ENCODE measurements around the gene IGSF22. TPM values are rescaled to one million over a fixed set of nuclear protein-coding genes. Genes with fewer than 3 reads are reported as not detected.
A peak's percentile ranks its signal among the peaks of the same experiment; 100 is the strongest.
"Not testable (repeated sequence)": the region's sequence is repeated elsewhere in the genome, so short reads cannot be mapped to it uniquely, and the experiment has no call there.

IGSF22 gene
- total RNA-seq, 2 donors from 2014 or later = not detected

DNA sequence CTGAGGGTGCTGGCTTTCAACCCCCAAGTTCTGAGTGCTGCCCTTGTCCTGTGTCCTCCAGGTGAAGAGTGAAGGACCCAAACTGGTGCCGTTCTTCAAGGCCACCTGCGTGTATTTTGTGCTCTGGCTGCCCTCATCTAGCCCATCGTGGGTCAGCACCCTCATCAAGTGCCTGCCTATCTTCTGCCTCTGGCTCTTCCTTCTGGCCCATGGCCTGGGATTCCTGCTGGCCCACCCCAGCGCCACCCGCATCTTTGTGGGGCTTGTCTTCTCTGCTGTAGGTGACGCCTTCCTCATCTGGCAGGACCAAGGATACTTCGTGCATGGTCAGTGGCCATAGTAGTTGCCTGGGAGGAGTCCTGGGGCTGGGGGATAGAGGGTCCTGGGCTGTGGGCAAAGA is 25.1 kb downstream of the IGSF22 start:
- DNase-seq (ENCODE audit: low spot score) (no peak), ATAC-seq (no peak)
- Mint-ChIP-seq H3K27ac (no peak overlapping the region), H3K4me1 (ENCODE audit: low read depth in 2 of 2) (peaks cover 13 to 25% of the 10 kb centered on the region in 2 donors), H3K36me3 (no peaks in the 10 kb centered on the region), H3K4me3 (no peak overlapping the region), H3K27me3 (peaks cover 13 to 17% of the 10 kb centered on the region in 2 donors), H3K9me3 (no peaks in the 10 kb centered on the region)

DNA sequence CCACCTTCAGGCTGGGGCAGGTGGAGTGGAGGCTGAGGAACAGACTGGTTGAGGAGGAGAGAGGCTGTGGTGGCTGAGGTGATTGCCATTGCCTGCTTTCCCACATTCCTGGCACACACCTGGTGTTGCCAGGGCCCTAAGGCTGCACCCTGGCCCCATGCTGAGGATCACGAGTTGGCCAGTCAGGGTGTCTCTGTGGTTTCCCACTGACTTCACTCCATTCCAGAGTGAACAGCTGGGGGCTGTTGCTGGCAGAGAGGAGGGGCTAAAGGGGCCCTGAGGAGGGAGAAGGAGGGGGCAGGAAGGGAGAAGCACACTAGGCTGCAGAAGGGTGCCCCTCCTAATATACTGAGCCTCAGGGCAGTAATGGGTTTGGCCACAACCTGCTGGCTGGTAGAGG is 25.6 kb downstream of the IGSF22 start:
- Mint-ChIP-seq H3K4me1 (ENCODE audit: low read depth in 2 of 2) (peaks cover 13 to 24% of the 10 kb centered on the region in 2 donors), H3K9me3 (no peaks in the 10 kb centered on the region), H3K27ac (no peak overlapping the region)

DNA sequence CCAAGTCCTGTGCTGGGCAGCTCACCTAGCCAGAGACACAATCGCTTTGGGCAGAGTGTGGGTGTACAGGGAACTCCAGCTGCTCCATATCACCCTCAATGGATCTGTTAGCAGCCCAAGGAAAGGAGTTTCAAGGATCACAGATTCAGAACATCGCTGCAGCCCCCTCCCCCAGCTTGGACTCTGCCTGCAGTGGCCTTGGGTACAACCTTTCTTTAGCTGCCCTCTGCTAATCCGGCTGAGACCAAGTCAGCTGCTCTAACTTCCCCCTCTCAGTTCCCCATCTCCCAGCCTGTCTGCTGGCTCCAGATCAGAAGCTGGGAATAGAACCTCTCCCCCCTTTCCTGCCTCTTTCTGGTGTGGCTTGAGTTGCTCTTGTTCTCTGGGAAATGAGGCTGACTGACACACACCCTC is 26.1 kb downstream of the IGSF22 start:
- DNase-seq (ENCODE audit: low spot score) (no peak), ATAC-seq (no peak)
- Mint-ChIP-seq H3K27ac (peak overlapping the region in 1 of 2 donors; percentile 45), H3K4me3 (peak overlapping the region; percentile 81), H3K36me3 (no peaks in the 10 kb centered on the region), H3K27me3 (peaks cover 8 to 16% of the 10 kb centered on the region in 2 donors), H3K4me1 (ENCODE audit: low read depth in 2 of 2) (peaks cover 13 to 19% of the 10 kb centered on the region in 2 donors), H3K9me3 (no peaks in the 10 kb centered on the region)

More for the DNA sequence above, 25.6 kb downstream of the IGSF22 start:
- no peak for DNase-seq (ENCODE audit: low spot score)
- H3K27me3 Mint-ChIP-seq = peaks cover 12 to 17% of the 10 kb centered on the region in 2 donors
- H3K4me3 Mint-ChIP-seq = peak overlapping the region; percentile 81
- no peaks in the 10 kb centered on the region for H3K36me3 Mint-ChIP-seq
- no peak for ATAC-seq

DNA sequence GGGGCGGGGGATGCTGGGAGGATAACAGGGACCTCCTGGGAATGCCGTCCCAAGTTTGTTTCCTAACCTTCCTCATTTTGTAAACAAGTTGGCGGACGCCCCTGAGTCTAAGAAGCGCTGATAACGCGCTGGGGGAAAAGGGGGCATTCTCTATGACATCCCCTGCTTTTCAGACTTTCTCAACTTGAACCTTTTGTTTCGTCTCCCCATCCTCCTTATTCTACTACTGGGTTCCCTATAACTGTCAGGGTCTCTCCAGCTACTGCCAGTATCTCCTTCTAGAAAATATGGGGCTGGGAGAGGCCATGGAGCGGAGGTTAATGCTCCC is 26.8 kb downstream of the IGSF22 start:
- peaks cover 4 to 10% of the 10 kb centered on the region in 2 donors for H3K27me3 Mint-ChIP-seq
- H3K9me3 Mint-ChIP-seq = no peaks in the 10 kb centered on the region
- H3K4me1 Mint-ChIP-seq (ENCODE audit: low read depth in 2 of 2) = peaks cover 13 to 18% of the 10 kb centered on the region in 2 donors
- peak overlapping the region in 1 of 2 donors; percentile 45 for H3K27ac Mint-ChIP-seq
- peak overlapping the region; percentile 81 for H3K4me3 Mint-ChIP-seq
- DNase-seq (ENCODE audit: low spot score) = no peak
- no peaks in the 10 kb centered on the region for H3K36me3 Mint-ChIP-seq
- no peak for ATAC-seq

DNA sequence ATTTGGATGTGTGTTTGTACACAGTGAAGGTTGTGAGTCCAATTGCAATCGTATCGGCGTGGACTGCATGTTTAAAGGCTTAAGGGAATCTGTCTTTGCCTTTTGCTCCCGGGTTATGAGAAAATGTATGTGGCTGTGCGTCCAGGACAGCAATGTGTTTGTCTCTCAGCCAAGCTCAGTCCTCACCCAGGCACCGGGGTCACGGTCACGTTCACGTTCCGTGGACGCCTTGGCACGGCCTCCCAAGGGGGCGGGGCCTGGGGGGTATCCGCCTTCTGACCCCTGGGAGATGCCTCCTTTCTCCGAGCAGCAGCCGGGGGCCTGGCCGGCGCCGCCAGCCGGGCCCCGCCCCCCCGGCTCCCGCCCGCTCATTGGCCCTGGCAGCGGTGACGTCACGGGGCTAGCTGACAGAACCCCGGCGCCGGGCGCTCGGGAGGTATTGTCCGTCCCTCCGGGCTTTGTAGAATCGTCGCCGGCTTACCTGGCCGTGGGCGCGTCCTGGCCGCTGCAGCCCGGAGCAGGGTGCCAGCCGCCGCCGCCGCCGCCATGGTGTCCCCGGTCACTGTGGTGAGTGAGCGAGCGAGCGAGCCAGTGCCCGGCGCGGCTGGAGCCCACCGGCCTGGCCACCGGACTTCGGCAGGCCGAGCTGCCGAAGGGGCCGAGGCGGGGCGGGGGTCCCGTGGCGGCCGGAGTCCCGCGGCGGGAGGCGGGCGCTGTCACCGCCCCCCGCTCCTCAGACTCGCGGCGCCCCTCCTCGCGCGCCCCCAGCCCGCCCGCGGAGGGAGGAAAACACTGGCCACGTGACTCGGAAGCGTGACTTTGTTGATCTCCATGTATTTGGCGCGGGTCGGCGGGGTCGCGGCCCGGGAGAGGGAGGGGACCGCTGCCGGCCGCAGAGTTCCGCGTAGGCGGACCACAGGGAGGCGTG is 27.4 kb downstream of the IGSF22 start, which contains the start of gene TMEM86A:
Gene TMEM86A, plus strand, starts transcription at position 439 of the 928 bp plus-strand sequence. Its CDS starts 108 bp downstream, at position 547.
- DNase-seq (ENCODE audit: low spot score) (peak; percentile 95), ATAC-seq (peak; percentile 95 to 98)
- Mint-ChIP-seq H3K4me3 (peak within 1 kb of the TSS; percentile 81), H3K4me1 (ENCODE audit: low read depth in 2 of 2) (peaks cover 13 to 18% of the 10 kb centered on the region in 2 donors), H3K27me3 (peaks cover 3% of the 10 kb centered on the region in 2 donors), H3K36me3 (no peaks in the 10 kb centered on the region), H3K27ac (peak within 1 kb of the TSS in 1 of 2 donors; percentile 45), H3K9me3 (no peaks in the 10 kb centered on the region)

GRCh38 chr11:18697576-18697975 is 28.4 kb downstream of the IGSF22 start:
- H3K27ac Mint-ChIP-seq = no peak overlapping the region
- no peak overlapping the region for H3K4me3 Mint-ChIP-seq
- H3K27me3 Mint-ChIP-seq = no peaks in the 10 kb centered on the region
- ATAC-seq = no peak
- no peaks in the 10 kb centered on the region for H3K36me3 Mint-ChIP-seq
- H3K4me1 Mint-ChIP-seq (ENCODE audit: low read depth in 2 of 2) = peaks cover 13 to 16% of the 10 kb centered on the region in 2 donors
- no peak for DNase-seq (ENCODE audit: low spot score)
- no peaks in the 10 kb centered on the region for H3K9me3 Mint-ChIP-seq

- no peak overlapping the region for H3K4me3 Mint-ChIP-seq
- no peaks in the 10 kb centered on the region for H3K27me3 Mint-ChIP-seq
- no peak for ATAC-seq
These were observed 29.3 kb downstream of the IGSF22 start for GRCh38 chr11:18696638-18697225.

DNA sequence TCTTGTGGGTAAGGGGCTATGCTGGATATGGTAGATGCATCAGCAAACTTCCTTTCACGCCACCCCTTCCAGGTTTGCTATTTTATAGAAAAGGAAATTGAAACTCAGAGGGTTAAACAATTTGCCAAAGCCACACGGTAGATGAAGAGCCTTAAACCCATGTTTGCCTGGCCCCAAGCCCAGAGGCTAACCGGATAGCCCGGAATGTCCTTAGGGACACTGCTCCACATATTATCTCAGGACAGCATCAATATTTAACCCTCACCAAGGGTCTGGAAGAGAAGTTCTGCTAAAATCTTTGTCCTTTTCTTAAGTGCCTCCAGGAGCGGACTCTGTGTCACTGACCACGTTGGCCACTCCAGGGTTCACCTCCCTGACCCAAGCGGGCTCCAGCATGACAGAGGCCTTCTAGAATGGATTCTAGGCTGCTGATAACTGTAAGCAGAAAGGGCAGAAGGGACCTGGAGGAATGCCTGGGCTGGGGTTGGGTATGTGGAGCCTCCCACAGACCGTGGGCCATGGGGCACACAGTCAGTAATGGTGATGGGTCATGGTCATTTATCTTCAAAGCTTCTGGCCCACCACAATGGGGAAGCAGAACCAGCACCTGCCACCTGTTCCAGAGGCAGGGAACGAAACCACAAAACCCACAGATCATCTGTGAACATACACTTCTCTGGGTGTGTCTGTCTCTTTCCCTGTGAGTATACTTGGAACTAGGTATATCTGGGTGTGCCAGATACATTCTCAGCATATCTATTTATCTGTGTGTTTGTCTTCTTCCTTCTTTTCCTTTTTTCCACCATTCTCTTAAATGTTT is 32.8 kb downstream of the IGSF22 start:
- H3K36me3 Mint-ChIP-seq = no peaks in the 10 kb centered on the region
- ATAC-seq = no peak

More at GRCh38 chr11:18696638-18697225, 29.3 kb downstream of the IGSF22 start:
- Mint-ChIP-seq H3K4me1 (ENCODE audit: low read depth in 2 of 2) (peaks cover 13 to 16% of the 10 kb centered on the region in 2 donors), H3K36me3 (no peaks in the 10 kb centered on the region), H3K27ac (no peak overlapping the region), H3K9me3 (no peaks in the 10 kb centered on the region)
- no peak for DNase-seq (ENCODE audit: low spot score)

DNA sequence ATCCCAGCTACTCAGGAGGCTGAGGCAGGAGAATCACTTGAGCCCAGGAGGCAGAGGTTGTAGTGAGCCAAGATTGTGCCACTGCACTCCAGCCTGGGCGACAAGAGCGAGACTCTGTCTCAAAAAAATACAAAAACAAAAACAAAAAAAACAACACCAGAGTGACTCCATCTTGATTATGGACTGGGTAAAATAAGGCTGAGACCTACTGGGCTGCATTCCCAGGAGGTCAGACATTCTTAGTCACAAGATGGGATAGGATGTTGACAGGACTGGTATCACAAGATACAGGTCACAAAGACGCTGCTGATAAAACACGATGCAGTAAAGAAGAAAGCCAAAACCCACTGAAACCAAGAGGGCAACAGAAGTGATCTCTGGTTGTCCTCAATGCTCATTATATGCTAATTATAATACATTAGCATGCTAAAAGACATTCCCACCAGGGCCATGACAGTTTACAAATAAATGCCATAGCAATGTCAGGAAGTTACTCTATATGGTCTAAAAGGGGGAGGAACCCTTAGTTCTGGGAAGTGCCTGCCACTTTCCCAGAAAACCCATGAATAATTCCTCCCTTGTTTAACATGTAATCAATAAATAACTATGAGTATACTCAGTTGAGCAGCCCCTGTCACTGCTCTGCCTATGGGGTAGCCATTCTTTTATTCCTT is 34.4 kb downstream of the IGSF22 start:
- not testable (repeated sequence) for H3K27ac Mint-ChIP-seq; ATAC-seq; H3K9me3 Mint-ChIP-seq; DNase-seq (ENCODE audit: low spot score); H3K27me3 Mint-ChIP-seq; H3K36me3 Mint-ChIP-seq; H3K4me1 Mint-ChIP-seq (ENCODE audit: low read depth in 2 of 2); H3K4me3 Mint-ChIP-seq

More for the DNA sequence above, 32.8 kb downstream of the IGSF22 start:
- H3K4me3 Mint-ChIP-seq = no peak overlapping the region
- no peak for DNase-seq (ENCODE audit: low spot score)
- H3K27me3 Mint-ChIP-seq = no peaks in the 10 kb centered on the region
- H3K9me3 Mint-ChIP-seq = no peaks in the 10 kb centered on the region
- no peak overlapping the region for H3K27ac Mint-ChIP-seq
- H3K4me1 Mint-ChIP-seq (ENCODE audit: low read depth in 2 of 2) = peaks cover 3 to 4% of the 10 kb centered on the region in 2 donors

GRCh38 chr11:18684267-18684666 is 41.7 kb downstream of the IGSF22 start:
- no peak overlapping the region for H3K4me3 Mint-ChIP-seq
- H3K9me3 Mint-ChIP-seq = no peaks in the 10 kb centered on the region
- DNase-seq (ENCODE audit: low spot score) (no peak), ATAC-seq (no peak)
- H3K27me3 Mint-ChIP-seq = no peaks in the 10 kb centered on the region
- H3K36me3 Mint-ChIP-seq = no peaks in the 10 kb centered on the region
- H3K4me1 Mint-ChIP-seq (ENCODE audit: low read depth in 2 of 2) = no peaks in the 10 kb centered on the region
- H3K27ac Mint-ChIP-seq = no peak overlapping the region

GRCh38 chr11:18682466-18682865 is 43.5 kb downstream of the IGSF22 start:
- H3K9me3 Mint-ChIP-seq = no peaks in the 10 kb centered on the region
- no peak overlapping the region for H3K27ac Mint-ChIP-seq
- H3K4me3 Mint-ChIP-seq = no peak overlapping the region
- no peaks in the 10 kb centered on the region for H3K4me1 Mint-ChIP-seq (ENCODE audit: low read depth in 2 of 2)
- ATAC-seq = no peak
- H3K36me3 Mint-ChIP-seq = no peaks in the 10 kb centered on the region
- H3K27me3 Mint-ChIP-seq = no peaks in the 10 kb centered on the region
- no peak for DNase-seq (ENCODE audit: low spot score)

DNA sequence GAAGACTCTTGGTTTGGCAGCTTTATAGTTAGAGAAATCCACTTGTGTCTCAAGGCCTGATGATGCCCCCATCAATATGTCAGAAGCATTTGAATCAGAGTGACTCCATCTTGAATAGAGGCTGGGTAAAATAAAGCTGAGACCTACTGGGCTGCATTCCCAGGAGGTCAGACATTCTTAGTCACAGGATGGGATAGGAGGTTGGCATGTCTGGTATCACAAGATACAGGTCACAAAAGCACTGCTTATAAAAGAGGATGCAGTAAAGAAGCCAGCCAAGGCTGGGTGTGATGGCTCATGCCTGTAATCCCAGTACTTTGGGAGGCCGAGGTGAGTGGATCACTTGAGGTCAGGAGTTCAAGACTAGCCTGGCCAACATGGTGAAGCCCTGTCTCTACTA is 44.0 kb downstream of the IGSF22 start:
- not testable (repeated sequence) for H3K27ac Mint-ChIP-seq; ATAC-seq; H3K27me3 Mint-ChIP-seq; DNase-seq (ENCODE audit: low spot score); H3K4me3 Mint-ChIP-seq; H3K36me3 Mint-ChIP-seq; H3K9me3 Mint-ChIP-seq; H3K4me1 Mint-ChIP-seq (ENCODE audit: low read depth in 2 of 2)

DNA sequence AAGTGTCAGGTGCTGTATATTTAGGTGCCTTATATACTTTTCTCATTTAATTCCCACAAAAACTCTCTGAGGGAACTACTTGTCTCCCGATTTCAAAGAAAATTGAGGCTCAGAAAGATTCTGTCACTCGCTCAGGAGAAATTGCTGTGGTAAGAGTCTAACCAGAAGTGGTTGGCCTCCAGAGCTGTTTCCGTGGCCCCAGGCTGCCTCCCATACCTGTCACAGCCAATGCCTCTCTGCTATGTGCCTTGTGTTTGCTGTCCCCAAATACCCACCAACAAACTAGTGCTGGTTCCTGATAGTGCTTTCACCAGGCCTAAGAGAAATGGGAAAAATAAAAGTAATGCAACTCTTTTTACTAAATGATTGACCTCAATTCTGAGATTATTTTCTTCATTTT is 48.4 kb downstream of the IGSF22 start:
- no peak for DNase-seq (ENCODE audit: low spot score)
- Mint-ChIP-seq H3K4me3 (no peak overlapping the region), H3K4me1 (ENCODE audit: low read depth in 2 of 2) (no peaks in the 10 kb centered on the region), H3K36me3 (no peaks in the 10 kb centered on the region), H3K27me3 (no peaks in the 10 kb centered on the region), H3K9me3 (no peaks in the 10 kb centered on the region), H3K27ac (no peak overlapping the region)
- ATAC-seq = no peak

Measured in natural killer cell treated with Interleukin-12 subunit alpha and Interleukin-12 subunit beta and Interleukin-15 and Interleukin-18, amount 100 ng/mL, for 72 hours (primary cell).